HG03095 (cell line): ENCODE results near the gene MACROD2.
A peak's percentile ranks its signal among the peaks of the same experiment; 100 is the strongest.

ENCODE experiments used
- ATAC-seq: cut with Tn5 transposase; IDR thresholded peaks from one replicate; pipeline ENCODE4 v1.9.1; 2021; ENCODE audit warnings: moderate library complexity; ENCODE audit not compliant: unreplicated experiment

The MACROD2 gene

GRCh38 chr20:15224199-15224598, 1228.9 kb downstream of the MACROD2 start:
- no peak for ATAC-seq

- no peak for ATAC-seq
These were observed 1231.8 kb downstream of the MACROD2 start for GRCh38 chr20:15227102-15227501.

DNA sequence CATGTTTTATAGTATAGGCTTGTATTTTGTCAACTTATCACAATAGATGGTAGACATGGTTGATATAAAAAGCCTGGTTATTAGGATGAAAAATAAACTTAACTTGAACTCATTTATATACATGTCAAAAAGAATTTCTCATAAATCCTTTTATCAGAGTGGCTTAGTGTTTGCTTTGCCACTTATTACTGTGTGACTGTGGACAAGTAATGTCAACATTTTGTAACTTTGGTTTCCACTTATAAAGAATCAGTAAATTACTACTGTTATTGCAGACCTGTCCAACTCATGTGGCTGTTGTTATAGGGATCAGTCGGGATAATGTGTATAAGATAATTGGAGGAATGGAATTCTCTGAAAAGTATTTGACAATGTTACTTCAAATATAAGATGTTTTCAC, 1236.9 kb downstream of the MACROD2 start:
- no peak for ATAC-seq

DNA sequence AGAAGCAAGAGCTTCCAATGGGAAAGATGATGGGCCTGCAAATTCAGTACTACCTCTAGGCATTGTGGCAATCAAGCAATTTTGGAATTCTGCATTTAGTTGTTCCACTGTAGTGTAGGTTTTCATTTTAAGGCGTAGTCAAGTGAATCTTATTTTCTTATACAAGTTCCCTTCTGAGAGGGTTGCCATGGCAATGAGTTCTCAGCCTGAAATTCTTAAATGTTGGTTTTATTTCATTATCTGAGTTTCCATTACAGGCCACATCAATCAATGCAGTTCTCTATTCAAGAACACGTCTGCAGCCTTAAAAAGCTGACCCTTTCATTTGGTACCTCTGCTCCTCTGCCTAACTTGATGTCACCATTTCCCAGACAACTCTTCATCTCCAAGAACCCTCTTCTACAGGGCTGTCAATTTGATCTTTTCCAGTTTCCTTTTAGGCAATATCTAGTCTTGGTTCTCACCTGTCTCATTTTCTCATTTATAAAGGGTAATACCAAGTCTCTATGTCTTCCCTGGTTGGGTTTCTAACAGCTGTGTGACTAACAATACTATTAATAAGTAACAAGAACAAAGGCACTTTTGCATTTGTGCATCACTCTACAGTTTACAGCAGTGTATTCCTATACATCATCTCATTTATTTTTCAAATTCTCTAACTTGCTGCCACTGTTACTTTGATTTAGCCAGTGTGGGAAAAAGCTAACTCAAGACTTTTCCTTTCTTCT, 1240.3 kb downstream of the MACROD2 start:
- ATAC-seq = no peak

GRCh38 chr20:15236812-15237211, 1241.5 kb downstream of the MACROD2 start:
- peak; percentile 74 for ATAC-seq

- no peak for ATAC-seq
These were observed 1244.4 kb downstream of the MACROD2 start for GRCh38 chr20:15239542-15240206.

DNA sequence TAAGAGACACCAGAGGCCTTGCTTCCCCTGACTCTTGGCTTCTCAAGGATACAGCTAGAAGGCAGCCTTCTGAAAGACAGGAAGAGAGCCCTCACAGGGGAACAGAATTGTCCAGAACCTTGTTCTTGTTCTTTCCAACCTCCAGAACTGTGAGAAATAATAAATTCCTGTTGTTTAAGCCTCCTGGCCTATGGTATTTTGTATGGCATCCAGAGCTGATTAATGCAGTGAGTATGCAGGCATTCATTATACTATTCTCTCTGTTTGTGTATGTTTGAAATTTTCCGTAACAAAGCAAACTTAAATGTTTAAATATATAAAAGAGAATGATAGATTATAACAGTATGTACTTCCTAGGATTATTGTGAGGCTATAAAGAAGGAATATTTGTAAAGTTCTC, 1245.5 kb downstream of the MACROD2 start:
- no peak for ATAC-seq

DNA sequence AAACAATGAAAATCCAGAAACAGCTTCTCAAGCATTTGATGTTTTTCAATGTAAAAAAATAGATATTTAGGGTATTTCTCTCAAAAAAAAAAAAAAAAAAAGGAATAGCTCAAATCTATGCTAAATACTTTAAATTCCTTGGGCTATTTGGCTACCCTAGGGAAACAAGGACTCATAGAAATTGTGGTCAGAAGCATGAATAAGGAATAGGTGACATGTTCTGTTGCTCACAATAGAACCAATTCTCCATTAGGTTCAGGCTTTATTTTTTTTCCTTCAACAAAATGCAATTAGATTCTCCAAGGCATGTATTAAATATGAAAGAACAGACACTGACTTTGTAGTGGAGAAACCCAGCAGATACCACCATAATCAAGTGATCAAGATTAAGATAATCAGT, 1246.4 kb downstream of the MACROD2 start:
- no peak for ATAC-seq

DNA sequence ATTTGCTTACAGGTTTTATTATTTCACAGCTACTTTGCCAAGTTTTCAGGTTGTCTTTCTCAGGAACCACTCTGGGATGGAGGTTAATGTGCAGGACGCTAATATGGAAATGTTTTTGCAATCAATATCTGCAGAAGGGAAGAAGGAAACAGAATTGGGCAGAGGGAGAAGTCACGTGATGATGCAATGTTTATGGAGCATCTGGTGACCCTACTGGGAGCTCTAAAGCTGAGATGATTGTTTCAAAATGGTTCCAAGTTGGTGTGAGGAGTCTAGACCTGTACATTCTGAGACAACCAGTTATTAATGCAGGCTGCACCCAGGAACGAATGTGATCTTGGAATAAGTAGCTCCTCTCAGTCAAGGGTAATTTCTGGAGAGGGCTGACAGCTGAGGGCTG, 1247.5 kb downstream of the MACROD2 start:
- ATAC-seq = no peak

- no peak for ATAC-seq
These were observed 1250.6 kb downstream of the MACROD2 start for GRCh38 chr20:15245896-15246295.

DNA sequence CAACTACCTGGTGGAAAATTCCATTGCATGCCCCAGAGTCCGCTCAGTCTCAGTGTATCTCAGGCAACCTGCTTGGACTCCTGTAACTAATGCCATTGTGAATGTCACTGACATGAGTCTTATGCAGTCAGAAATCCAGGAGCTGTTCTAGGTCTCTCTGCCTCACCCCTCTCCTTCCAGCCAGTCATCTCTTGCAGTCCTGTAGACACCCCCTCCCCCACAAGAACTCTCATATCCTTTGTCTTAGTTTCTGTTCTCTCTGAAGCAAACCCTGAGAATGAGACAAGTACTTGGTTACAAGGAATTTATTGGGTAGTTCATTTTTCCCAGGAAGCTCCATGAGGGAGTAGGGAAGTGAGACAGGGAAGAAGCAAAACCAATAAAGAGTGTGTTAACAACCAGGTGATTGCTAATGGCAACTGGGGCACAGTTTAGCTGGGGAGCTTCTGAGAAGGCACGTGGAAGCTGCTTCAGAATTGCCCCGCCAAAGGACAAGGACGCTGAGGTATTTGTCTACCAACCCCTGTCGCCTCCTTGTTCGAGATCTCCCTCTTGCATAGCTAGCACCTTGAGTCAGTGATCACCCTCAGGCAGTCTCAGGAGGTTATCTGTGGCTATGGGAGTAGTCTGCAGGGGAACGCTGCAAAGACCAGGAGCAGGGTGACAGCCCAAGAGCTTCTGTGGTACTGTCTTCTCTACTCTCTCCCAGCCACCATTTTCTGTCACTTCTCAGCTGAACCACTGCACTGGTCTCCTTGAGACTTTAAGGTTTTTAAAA, 1253.5 kb downstream of the MACROD2 start:
- no peak for ATAC-seq

- no peak for ATAC-seq
These were observed 1255.9 kb downstream of the MACROD2 start for GRCh38 chr20:15251171-15251570.

- ATAC-seq = no peak
These were observed 1257.0 kb downstream of the MACROD2 start for GRCh38 chr20:15252304-15252703.

- no peak for ATAC-seq
These were observed 1258.1 kb downstream of the MACROD2 start for GRCh38 chr20:15253431-15253830.

DNA sequence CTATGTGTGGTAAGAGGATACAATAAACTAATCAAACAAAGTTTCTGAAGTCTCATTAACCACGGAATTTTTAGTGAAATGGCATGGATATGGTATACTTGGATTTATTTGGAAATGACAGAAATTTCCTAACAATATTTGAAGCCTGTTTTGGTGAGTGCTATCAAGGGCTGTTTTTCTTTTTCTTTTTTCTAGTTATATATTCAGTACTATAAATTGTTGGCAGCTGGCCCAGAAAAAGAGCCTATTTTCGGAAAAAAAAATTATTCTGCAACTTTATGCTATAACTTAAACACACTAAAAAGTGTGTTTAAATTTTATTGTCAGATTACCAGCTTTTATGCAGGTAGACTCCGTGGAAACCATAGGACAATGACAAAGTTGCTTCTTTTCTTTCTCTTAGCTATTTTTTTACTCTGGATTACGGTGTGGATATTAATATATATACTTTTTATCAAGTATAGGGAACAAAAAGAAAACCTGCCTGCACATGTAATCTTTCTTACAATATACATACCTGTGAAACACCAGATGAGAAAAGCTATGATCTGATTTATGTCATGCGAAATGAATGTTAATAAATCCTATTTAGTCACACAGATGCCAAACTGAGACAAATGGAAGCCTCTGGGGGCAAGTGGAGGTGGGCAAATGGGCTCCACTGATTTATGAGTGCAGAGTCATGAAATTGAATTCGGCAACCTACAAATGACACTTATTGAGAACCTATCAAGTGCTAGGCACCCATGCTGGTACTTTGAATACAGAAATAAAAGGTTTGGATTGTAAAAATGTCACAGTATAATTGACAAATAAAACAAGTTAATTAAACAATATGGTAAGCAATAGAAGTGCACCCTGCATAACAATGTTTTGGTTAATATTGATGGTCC, 1261.6 kb downstream of the MACROD2 start:
- ATAC-seq = no peak

GRCh38 chr20:15257569-15257870, 1262.2 kb downstream of the MACROD2 start:
- no peak for ATAC-seq

DNA sequence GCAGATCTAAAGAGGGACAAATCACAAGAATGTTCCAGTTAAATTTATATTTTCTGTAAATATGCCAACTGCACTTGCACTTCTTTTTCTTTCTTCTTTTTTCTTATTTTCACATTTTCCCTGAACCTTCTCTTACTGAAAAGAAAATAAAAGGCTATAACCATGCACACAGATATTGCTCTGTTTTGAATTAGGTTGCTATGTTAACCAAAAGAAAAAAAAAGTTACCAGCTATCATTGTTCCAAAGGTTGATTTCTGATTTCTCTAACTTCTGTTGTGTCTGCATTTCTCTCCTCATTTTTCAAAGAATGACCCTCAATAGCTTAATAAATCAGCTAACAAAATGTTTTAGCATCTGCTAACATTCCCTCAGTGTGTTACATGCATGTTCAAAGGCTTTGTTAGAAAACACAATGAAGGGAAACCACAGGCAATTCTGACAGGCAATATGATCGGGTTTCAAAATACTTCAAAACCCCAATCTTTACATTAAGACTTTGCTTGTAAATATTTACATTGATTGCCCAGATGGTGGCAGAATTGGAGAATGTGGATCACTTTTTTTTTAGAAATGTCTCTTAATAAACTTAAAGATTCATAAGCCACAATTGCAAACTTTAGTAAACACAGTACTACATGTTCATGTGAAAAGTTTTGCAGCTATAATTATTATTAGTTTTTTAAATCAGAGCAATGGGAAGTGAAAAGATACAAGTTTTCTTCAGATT, 1270.4 kb downstream of the MACROD2 start:
- ATAC-seq = no peak

DNA sequence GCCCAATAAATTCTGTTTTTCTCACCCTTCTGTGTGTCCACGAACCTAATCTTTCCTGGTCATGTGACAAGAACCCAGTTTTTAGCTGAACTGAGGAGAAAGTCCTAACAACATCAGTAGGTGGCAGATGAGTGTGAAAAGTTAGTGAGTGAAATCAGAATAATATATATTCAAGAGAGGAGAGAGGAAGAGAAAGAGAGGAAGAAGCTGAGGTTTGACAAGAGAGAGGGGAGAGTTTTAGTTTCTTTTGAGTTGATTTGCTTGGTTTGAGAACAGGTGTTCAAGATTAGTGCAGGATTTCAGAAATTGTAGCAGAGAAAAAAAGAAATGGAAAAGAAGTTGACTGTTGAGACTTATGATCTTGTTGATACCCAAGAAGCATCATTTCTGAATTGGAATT, 1272.6 kb downstream of the MACROD2 start:
- no peak for ATAC-seq

DNA sequence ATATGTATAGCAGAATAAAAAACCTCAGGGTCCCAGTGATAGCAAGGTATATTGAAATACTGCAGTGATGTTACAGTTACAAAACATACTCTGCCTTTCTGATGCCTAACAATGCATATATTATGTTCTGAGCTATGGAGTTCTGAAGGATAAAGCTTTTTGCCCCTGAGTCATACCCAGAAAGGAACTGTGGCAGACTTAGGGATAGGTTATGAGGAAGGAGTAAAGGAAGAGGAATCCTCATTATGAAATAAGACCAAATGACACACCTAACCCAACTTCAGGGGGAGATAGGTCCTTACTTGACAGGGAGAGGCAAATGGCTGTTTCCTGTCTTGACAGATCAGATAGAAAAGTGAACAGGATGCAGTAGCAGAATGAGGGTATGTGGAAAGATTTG, 1282.7 kb downstream of the MACROD2 start:
- ATAC-seq = no peak

GRCh38 chr20:15287329-15287728, 1292.0 kb downstream of the MACROD2 start:
- no peak for ATAC-seq
